Stimulated activated CD8-positive, alpha-beta memory T cell treated with anti-CD3 and anti-CD28 coated beads, Interleukin-7, amount 100 ng/mL, for 24 hours (primary cell): ENCODE data around the gene FAM219A.
A peak's percentile ranks its signal among the peaks of the same experiment; 100 is the strongest.

Source experiments
- DNase-seq: peaks from one replicate; pipeline ENCODE4 v3.0.0-alpha.2; 2020; ENCODE audit warnings: low read depth

Gene FAM219A

GRCh38 chr9:34400686-34401602 is 57.4 kb downstream of the FAM219A start:
- no peak for DNase-seq

GRCh38 chr9:34400275-34400674 is 58.1 kb downstream of the FAM219A start:
- no peak for DNase-seq

GRCh38 chr9:34399729-34400128 is 58.6 kb downstream of the FAM219A start:
- DNase-seq = no peak

DNA sequence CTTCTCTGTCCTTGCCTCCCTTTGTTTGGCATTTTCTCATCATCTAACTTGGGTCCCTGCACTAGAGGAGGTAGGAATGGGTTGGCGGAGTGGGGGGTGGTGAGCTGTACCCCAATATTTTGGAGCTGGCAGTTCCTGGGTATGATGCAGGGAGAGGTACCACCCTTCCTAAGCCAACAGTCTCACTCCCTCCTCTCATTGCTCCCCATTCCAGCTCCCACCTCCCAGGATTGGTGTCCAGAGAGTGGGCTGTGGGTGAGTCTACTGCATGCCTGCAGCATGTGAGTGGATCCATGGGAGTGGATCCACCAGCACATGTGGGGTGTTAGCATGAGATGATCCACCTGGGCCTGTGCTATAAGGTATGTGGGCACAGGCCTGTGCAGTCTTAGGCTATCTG is 59.5 kb downstream of the FAM219A start:
- no peak for DNase-seq

DNA sequence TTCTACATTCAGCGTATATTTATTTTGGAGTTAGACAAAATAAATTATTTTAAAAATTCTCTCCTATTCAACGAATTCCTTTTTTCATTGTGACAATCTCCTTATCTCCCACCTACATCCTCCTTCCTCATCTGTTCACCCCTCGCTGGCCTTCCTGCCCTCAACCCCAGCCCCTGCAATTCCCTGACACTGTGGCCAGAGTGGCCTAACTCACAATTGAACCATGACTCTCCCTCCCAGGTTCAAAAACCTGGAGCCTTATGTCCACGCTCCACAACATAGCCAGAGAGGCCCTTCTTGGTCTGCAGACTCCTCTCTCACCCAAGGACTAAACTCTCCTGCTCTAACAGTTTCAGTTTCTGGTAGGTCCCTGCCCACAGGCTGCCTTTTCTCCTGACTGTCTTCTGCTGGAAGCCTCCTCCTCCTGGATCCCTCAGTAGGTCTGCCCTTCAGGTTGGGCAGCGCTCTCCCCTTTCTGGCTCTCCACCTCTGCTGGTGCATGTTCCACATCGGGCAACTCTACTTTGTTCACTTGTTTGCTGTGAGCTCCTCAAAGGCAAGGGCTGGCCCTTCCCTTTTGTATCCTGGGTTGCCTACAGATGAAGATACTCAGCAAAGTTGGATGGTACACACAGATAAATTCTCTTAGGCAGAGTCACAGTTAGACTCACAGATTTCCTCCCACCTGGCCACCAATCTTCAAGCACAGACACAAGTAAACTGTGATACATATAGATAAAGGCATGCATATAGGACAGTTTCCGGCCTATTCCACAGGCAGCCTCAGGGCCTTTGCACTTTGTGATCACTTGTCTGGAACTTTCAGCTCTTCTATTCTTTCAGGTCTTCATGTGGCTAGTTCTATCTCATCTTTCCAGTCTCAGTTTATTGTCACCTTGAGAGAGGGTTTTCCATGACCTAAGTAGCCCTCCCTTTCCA is 61.8 kb downstream of the FAM219A start:
- no peak for DNase-seq

- DNase-seq = no peak
Measured at GRCh38 chr9:34392511-34392910, 65.9 kb downstream of the FAM219A start.

GRCh38 chr9:34387239-34387638 is 71.1 kb downstream of the FAM219A start:
- DNase-seq = no peak

DNA sequence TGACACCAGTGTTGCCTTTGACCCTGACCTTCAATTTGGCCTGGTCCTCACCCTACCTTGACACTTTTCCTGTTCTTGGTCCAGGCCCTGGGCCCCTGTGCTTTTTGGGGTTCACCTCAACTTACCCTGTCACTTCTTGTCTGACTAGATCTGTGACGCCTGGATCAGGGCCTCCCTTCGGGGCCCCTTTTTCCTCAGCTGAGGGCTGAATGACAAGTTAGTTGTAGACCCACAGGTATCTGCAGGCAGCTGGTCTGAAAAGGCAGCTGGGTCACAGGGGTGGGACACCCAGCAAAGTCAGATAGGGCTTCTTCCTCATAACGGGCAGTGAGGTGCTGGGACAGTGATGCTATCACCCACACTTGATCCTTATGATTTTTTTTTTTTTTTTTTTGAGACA is 71.7 kb downstream of the FAM219A start:
- DNase-seq = no peak

GRCh38 chr9:34385561-34386230 is 72.7 kb downstream of the FAM219A start:
- no peak for DNase-seq

- no peak for DNase-seq
Measured at GRCh38 chr9:34384368-34385165, 73.8 kb downstream of the FAM219A start.

GRCh38 chr9:34383904-34384303 is 74.5 kb downstream of the FAM219A start:
- no peak for DNase-seq

GRCh38 chr9:34382879-34383278 is 75.5 kb downstream of the FAM219A start:
- no peak for DNase-seq

DNA sequence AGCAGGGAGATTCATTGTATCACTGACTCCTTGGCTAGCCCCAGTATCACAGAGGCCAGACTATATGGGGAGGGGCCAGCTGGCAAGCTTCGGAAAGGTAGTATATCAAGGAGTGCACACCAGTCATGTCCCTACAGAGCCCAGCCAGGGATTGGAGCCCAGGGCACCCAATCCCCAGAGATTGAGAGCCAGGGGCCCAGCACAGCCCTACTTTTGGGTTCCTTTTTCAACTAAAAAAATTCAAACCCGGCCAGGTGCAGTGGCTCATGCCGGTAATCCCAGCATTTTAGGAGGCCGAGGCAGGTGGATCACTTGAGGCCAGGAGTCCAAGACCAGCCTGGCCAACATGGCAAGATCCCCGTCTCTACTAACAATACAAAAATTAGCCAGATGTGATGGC is 76.3 kb downstream of the FAM219A start:
- DNase-seq = no peak

GRCh38 chr9:34381323-34381722 is 77.0 kb downstream of the FAM219A start:
- no peak for DNase-seq

DNA sequence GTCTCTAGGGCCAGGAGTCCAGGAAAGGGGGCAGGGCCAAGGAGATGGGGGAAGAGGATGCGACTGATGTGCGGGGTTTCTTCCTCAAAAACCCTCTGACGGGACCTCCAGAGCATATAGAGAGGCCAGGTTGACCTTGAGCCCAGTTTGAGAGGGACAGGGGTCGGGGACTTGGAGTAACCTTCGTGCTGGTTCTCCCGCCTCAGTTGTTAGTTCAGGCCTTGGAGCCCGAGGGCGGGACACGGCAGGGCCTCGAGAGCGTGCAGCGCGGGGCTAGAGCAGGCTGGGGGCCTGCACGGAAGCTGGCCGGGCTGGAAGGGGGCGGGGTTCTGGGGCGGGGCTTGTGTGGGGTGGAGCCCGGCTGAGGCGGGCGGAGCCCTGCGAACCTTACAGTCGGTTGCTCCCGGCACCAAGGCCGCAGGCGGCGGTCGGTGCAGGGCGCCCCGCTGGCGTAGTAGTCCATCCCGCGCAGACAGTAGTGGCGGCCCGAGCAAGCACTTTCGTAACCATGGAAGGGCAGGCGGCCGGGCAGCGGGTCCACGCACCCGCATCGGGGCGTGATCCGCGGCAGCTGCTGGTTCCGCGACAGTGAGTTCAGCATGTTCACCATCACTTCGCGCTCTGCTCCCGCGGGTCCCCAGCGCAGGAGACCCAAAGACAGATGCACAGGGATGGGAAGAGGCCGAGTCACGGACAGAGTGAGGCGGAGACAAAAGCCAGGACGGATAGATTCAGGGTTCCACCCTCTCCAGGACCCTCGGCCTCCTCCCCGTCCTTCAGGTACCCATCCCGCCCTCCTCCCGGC is 77.7 kb downstream of the FAM219A start:
- DNase-seq = peak; percentile 57

DNA sequence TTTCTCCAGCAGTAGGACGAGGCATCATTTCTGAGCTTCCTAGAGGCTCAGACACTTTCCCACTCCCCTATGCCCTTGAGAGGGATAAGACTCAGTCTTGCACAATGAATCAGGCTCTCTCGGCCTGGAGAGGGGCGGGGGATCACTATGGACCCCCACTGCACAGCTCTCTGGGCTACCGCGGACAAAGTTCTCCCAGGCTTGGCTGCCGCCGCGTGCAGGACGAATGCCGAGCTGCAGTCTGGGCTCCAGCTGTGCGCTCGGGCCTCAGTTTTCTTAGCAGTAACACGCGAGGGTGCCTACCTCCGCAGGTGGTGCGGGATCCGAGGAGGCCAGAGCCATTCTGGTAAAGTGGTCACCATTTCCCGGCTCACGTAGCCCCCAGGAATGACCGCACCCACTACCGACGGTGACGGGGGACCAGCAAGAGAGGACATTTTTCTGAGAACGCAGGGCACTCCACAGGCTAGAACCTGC is 78.3 kb downstream of the FAM219A start:
- no peak for DNase-seq

GRCh38 chr9:34379334-34380033 is 78.9 kb downstream of the FAM219A start:
- peak; percentile 79 for DNase-seq

DNA sequence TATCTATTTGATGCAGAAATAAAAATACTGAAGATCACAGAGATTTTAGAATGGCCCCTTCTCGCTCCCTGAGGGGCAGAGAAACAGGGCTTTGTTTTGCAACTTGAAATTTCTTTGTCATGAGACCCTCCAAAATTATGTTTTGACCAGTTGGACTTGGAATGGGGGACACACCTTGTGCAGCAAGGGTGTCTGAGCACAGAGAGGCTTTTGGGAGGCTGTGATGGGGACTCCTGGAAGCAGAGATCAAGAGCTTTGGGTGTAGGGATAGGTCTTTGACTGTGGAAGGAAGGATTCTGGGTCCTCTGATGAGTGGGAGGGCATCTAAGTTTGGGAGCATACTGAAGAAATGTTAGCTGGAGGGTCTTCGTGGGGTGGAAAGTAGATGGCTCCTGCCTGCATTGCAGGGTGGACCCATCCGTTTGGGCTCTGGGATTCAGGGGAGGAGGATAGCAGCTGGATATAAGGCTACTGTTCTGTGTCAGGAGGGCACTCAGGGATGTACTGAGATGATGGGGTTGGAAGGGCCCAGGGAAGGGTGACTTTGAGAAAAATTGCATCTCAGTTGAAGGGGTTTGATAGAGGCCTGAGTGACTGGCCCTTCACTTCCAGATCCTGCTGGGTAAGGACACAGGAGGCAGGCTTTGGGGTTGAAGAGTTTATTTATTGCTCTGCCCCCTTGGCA is 79.9 kb downstream of the FAM219A start:
- no peak for DNase-seq

GRCh38 chr9:34377404-34377746 is 81.0 kb downstream of the FAM219A start:
- DNase-seq = no peak
